Hair follicle dermal papilla cell (primary cell): Measurements from ENCODE around the gene ZBTB3. TPM values are rescaled to one million over a fixed set of nuclear protein-coding genes. Genes with fewer than 3 reads are reported as not detected.

Experiments used
- small RNA-seq: library from RNA; depleted of rRNA; stranded (forward); fragments of <200 nt; gene quantifications from one replicate; pipeline ENCODE3, GENCODE V24; 2012
- total RNA-seq: library from RNA; depleted of rRNA; stranded (reverse); fragments of >200 nt; gene quantifications from 2 replicates; pipeline ENCODE4 v1.2.3, GENCODE V29; 2012

Gene ZBTB3
- total RNA-seq, result 19.3 and 21.4 TPM in 2 replicates

GRCh38 chr11:62753736-62754603 lies at the start of gene ZBTB3:
Gene ZBTB3, minus strand, starts transcription at chr11:62754160. Its CDS starts 496 bp downstream, at chr11:62753664.

DNA sequence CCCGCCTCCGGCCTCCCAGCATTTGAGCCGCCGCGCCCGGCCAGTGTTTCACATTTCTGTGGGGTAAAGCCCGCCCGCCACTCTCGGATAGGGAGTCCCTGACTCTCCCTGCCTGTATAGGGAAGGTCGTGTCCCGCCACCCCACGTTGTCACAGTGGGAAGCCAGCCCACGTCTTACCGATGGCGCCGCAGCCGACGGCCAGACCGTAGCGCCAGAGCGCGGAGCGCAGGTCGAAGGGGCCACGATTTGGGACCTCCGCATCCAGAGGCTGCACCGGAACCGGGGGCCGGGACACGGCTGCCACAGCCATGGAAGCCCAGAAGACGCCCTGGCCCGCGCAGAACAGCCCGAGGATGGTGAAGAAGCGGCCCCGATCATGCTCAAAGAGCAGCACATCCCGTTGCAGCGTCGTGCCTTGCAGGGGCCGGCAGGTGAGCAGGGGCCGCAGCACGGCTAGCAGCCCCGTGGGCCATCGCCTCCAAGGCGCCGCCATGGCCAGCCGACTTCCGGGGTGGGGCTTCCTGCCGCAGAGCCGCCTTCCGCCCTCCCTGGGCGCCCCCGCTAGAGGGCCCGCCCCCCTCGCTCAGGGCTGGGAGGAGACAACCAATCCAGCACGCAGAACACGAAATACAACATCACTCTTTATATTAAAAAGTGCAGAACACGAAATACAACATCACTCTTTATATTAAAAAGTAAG lies 37.7 kb upstream of the ZBTB3 start, which contains the start of gene TMEM223:
Gene TMEM223, minus strand, starts transcription at position 506 of the 701 bp plus-strand sequence. Its CDS starts 12 bp downstream, at position 494.

GRCh38 chr11:62787005-62787759 lies 33.2 kb upstream of the ZBTB3 start, which contains the start of gene TMEM179B:
Gene TMEM179B, plus strand, starts transcription at chr11:62787402. Its CDS starts 30 bp downstream, at chr11:62787432.

GRCh38 chr11:62771144-62772021 lies 17.4 kb upstream of the ZBTB3 start, which contains the start of gene TAF6L:
Gene TAF6L, plus strand, starts transcription at chr11:62771396. Its CDS starts 4,388 bp downstream, at chr11:62775784.

DNA sequence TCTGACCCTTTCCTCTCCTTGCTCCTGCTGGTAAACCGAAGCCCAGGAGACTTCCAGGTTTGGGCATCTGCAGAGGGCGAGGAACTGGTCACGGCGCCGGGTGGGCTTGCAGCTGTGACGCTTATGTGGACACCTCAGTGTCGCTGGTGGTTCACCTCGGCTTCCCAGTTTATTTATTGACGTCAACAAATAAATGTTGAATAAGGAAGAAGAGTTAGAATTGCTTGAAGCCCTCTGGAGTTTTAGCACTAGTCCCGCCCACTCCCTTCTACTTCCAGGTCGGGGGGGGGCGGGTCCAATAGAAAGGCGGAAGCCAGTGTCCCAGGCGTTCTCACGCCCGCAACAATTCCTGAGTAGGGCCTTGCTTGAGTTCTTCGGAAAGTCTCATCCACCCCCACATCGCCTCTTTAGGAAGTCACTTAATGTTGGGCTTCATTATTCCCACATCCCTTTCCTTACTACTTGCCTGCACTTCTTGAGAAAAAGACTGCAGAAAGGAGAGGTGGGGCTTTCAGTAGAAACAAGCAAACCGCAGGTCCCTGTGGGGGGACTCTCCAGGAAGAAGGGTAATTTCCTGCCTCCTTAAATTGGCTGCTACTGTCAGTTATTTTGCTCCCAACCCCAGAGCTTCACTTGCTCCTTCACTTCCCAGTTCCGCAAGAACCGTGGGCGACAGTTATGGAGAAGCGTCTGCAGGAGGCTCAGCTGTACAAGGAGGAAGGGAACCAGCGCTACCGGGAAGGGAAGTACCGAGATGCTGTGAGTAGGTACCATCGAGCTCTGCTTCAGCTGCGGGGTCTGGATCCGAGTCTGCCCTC lies 25.6 kb downstream of the ZBTB3 start, which contains the start of gene TTC9C:
Gene TTC9C, plus strand, starts transcription at position 316 of the 818 bp plus-strand sequence. Its CDS starts 363 bp downstream, at position 679.

GRCh38 chr11:62727165-62727871 lies 26.6 kb downstream of the ZBTB3 start, which contains the start of gene HNRNPUL2:
Gene HNRNPUL2, minus strand, starts transcription at chr11:62727457. Its CDS starts 301 bp downstream, at chr11:62727156.

DNA sequence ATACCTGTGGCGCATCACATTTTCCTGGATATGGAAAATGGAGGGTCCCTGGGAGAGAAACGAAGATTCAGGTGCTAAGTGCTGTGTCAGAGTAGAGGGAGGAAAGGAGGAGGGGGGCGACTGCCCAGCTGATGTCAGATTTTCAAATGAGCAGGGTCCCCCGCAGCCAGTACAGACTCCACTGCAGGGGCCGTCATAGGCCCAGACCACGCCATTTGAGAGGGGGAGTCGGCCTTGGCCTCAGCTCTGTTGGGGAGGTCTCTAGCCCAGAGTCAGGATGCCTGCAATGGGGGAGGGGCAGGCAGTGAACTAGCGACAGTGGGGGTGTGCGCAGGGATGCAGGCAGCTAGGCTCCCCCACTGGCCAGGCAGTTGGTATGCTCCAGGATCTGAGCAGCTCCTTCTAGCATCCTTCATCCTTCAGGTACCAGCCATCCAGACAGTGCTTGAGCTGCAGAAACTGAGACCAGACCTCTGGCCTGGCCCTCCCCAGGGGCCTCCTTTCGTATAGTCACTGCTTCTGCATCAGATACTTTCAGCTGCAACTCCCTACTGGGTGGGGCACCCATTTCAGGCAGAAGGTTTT lies 46.6 kb downstream of the ZBTB3 start, which contains the start of the genes BSCL2 and GNG3:
Gene BSCL2, minus strand, starts transcription at position 148 of the 585 bp plus-strand sequence. CDS start 229 bp downstream, outside the sequence.
Gene GNG3, plus strand, starts transcription at position 400 of the 585 bp plus-strand sequence. CDS start 620 bp downstream, outside the sequence.

Small RNAs within 50 kb of the gene (small RNA-seq; reads per million reads assigned to genes)
- 1.9 reads per million, percentile 43 among the genes with 10 or more reads in this experiment for gene MIR6514

Other genes starting within 250 kb of the ZBTB3 start
- 953 and 967 TPM in 2 replicates for gene AHNAK, start 207.4 kb downstream of the ZBTB3 start, total RNA-seq
- gene EEF1G, start 180.3 kb downstream of the ZBTB3 start, total RNA-seq, result 1,028 and 1,088 TPM in 2 replicates
- 6.3 and 7.2 TPM in 2 replicates for gene TUT1, start 162.6 kb downstream of the ZBTB3 start, total RNA-seq
- gene MTA2, start 152.3 kb downstream of the ZBTB3 start, total RNA-seq, result 138 and 161 TPM in 2 replicates
- gene EML3, start 141.4 kb downstream of the ZBTB3 start, total RNA-seq, result 35.9 and 38.5 TPM in 2 replicates
- 3.7 and 5.5 TPM in 2 replicates for gene ROM1, start 140.9 kb downstream of the ZBTB3 start, total RNA-seq
- gene B3GAT3, start 132.2 kb downstream of the ZBTB3 start, total RNA-seq, result 24.0 and 24.2 TPM in 2 replicates
- gene GANAB, start 107.5 kb downstream of the ZBTB3 start, total RNA-seq, result 248 and 270 TPM in 2 replicates
- 25.5 and 29.4 TPM in 2 replicates for gene INTS5, start 100.9 kb downstream of the ZBTB3 start, total RNA-seq
- 14.9 and 20.3 TPM in 2 replicates for gene C11orf98, start 89.0 kb downstream of the ZBTB3 start, total RNA-seq
- gene CSKMT, start 88.8 kb downstream of the ZBTB3 start, total RNA-seq, result 3.2 and 7.3 TPM in 2 replicates
- gene UQCC3, start 82.5 kb downstream of the ZBTB3 start, total RNA-seq, result 4.4 and 5.6 TPM in 2 replicates
- 4.0 and 4.5 TPM in 2 replicates for gene LBHD1, start 81.9 kb downstream of the ZBTB3 start, total RNA-seq
- gene UBXN1, start 75.1 kb downstream of the ZBTB3 start, total RNA-seq, result 70.9 and 82.1 TPM in 2 replicates
- gene LRRN4CL, start 64.6 kb downstream of the ZBTB3 start, total RNA-seq, result 63.6 and 104 TPM in 2 replicates
- gene BSCL2, start 46.7 kb downstream of the ZBTB3 start, total RNA-seq, result 47.2 and 64.5 TPM in 2 replicates
- gene GNG3, start 46.5 kb downstream of the ZBTB3 start, total RNA-seq, result not detected in 2 replicates
- gene HNRNPUL2, start 26.7 kb downstream of the ZBTB3 start, total RNA-seq, result 7.5 and 10.9 TPM in 2 replicates
- gene TTC9C, start 25.7 kb downstream of the ZBTB3 start, total RNA-seq, result 27.9 and 36.0 TPM in 2 replicates
- gene POLR2G, start 7.4 kb upstream of the ZBTB3 start, total RNA-seq, result 34.9 and 47.2 TPM in 2 replicates
- gene TAF6L, start 17.2 kb upstream of the ZBTB3 start, total RNA-seq, result 13.5 and 19.5 TPM in 2 replicates
- gene TMEM179B, start 33.2 kb upstream of the ZBTB3 start, total RNA-seq, result 38.0 and 38.1 TPM in 2 replicates
- gene TMEM223, start 37.8 kb upstream of the ZBTB3 start, total RNA-seq, result 12.3 and 13.1 TPM in 2 replicates
- gene NXF1, start 51.3 kb upstream of the ZBTB3 start, total RNA-seq, result 30.5 and 38.9 TPM in 2 replicates
- 48.3 and 56.5 TPM in 2 replicates for gene STX5, start 77.9 kb upstream of the ZBTB3 start, total RNA-seq
- gene TEX54, start 78.7 kb upstream of the ZBTB3 start, total RNA-seq, result not detected in 2 replicates
- 28.9 and 29.1 TPM in 2 replicates for gene WDR74, start 85.4 kb upstream of the ZBTB3 start, total RNA-seq
- gene SLC3A2, start 126.7 kb upstream of the ZBTB3 start, total RNA-seq, result 169 and 184 TPM in 2 replicates
- gene CHRM1, start 167.2 kb upstream of the ZBTB3 start, total RNA-seq, result not detected in 2 replicates
- gene SLC22A6, start 230.8 kb upstream of the ZBTB3 start, total RNA-seq, result not detected in 2 replicates